GM23338 (cell line): ENCODE data around the gene ITPR2. TPM values are rescaled to one million over a fixed set of nuclear protein-coding genes. Genes with fewer than 3 reads are reported as not detected.

Source experiments
- ATAC-seq: fragments of 200-7000 bp; cut with Tn5 transposase; 3 replicates; pipeline ENCODE4 v1.9.1; 2020
- DNase-seq: peaks from one replicate; pipeline ENCODE4 v3.0.0-alpha.2; 2015; ENCODE audit warnings: low spot score
- H2AFZ ChIP-seq: fragments of 200-600 bp; sonication (generic); 2 replicates; pipeline ENCODE4 v1.8.0; 2016; ENCODE audit warnings: antibody characterized with exemption, mild to moderate bottlenecking, moderate library complexity
- H3F3A ChIP-seq: fragments of 200-600 bp; sonication (generic); replicated peaks from 2 replicates; pipeline ENCODE4 v1.8.0; 2017; ENCODE audit warnings: antibody characterized with exemption, mixed run types, low read depth
- H3K27ac ChIP-seq: fragments of 200-600 bp; sonication (generic); 2 replicates; pipeline ENCODE4 v1.6.1; 2016; ENCODE audit warnings: low read depth
- H3K27me3 ChIP-seq: fragments of 200-600 bp; sonication (generic); 2 replicates; pipeline ENCODE4 v1.8.0; 2016; ENCODE audit warnings: mild to moderate bottlenecking, mixed run types, moderate library complexity; ENCODE audit not compliant: insufficient read depth
- H3K36me3 ChIP-seq: fragments of 200-600 bp; sonication (generic); 2 replicates; pipeline ENCODE4 v1.8.0; 2016; ENCODE audit warnings: mild to moderate bottlenecking; ENCODE audit not compliant: insufficient read depth
- H3K4me1 ChIP-seq: fragments of 200-600 bp; sonication (generic); 2 replicates; pipeline ENCODE4 v1.8.0; 2016; ENCODE audit warnings: mild to moderate bottlenecking, moderate library complexity; ENCODE audit not compliant: insufficient read depth
- H3K4me2 ChIP-seq: fragments of 200-600 bp; sonication (generic); 2 replicates; pipeline ENCODE4 v1.7.1; 2017; ENCODE audit warnings: mixed run types
- H3K4me3 ChIP-seq: fragments of 200-600 bp; sonication (generic); 2 replicates; pipeline ENCODE4 v1.6.1; 2016; ENCODE audit warnings: mixed run types
- H3K79me2 ChIP-seq: fragments of 200-600 bp; sonication (generic); replicated peaks from 2 replicates; pipeline ENCODE4 v1.8.0; 2017; ENCODE audit warnings: mild to moderate bottlenecking; ENCODE audit not compliant: insufficient read depth
- H3K9me2 ChIP-seq: fragments of 200-600 bp; sonication (generic); 2 replicates; pipeline ENCODE4 v1.8.0; 2017; ENCODE audit not compliant: insufficient read depth
- H4K20me1 ChIP-seq: fragments of 200-600 bp; sonication (generic); replicated peaks from 2 replicates; pipeline ENCODE4 v1.8.0; 2017; ENCODE audit warnings: mild to moderate bottlenecking; ENCODE audit not compliant: insufficient read depth
- H3K27ac Mint-ChIP-seq: 2 replicates; pipeline ENCODE4 v1.8.0; 2020; ENCODE audit warnings: inconsistent platforms, mild to moderate bottlenecking, moderate library complexity, mixed read lengths
- H3K27me3 Mint-ChIP-seq: 3 replicates; pipeline ENCODE4 v1.8.0; 2022; ENCODE audit warnings: low read depth, mild to moderate bottlenecking, moderate library complexity, mixed read lengths, inconsistent platforms; ENCODE audit not compliant: insufficient read depth, poor library complexity
- H3K36me3 Mint-ChIP-seq: 3 replicates; pipeline ENCODE4 v1.8.0; 2021; ENCODE audit warnings: low read depth, mild to moderate bottlenecking, inconsistent platforms, moderate library complexity, mixed read lengths
- H3K4me1 Mint-ChIP-seq: 3 replicates; pipeline ENCODE4 v1.8.0; 2020; ENCODE audit warnings: mild to moderate bottlenecking, inconsistent platforms, mixed read lengths
- H3K4me3 Mint-ChIP-seq: 3 replicates; pipeline ENCODE4 v1.8.0; 2021; ENCODE audit warnings: moderate library complexity, mild to moderate bottlenecking, inconsistent platforms, mixed read lengths
- H3K9me3 Mint-ChIP-seq: 3 replicates; pipeline ENCODE4 v1.8.0; 2020; ENCODE audit warnings: moderate library complexity, mild to moderate bottlenecking, inconsistent platforms, mixed read lengths
- CREB1 ChIP-seq: fragments of 250-450 bp; sonication (Bioruptor Pico); IDR thresholded peaks from 2 replicates; pipeline ENCODE4 v1.5.0; 2020; ENCODE audit warnings: low read depth, mild to moderate bottlenecking, moderate library complexity
- EZH2 ChIP-seq: fragments of 200-600 bp; sonication (generic); IDR thresholded peaks from one replicate; pipeline ENCODE4 v1.8.0; 2017; ENCODE audit warnings: antibody characterized with exemption, mild to moderate bottlenecking, low read depth; ENCODE audit not compliant: unreplicated experiment
- EZH2phosphoT487 ChIP-seq: fragments of 200-600 bp; sonication (generic); IDR thresholded peaks from one replicate; pipeline ENCODE4 v1.8.1; 2018; ENCODE audit warnings: antibody characterized with exemption; ENCODE audit not compliant: unreplicated experiment
- JUNB ChIP-seq: IDR thresholded peaks from one replicate; pipeline ENCODE4 v1.6.1; 2016; ENCODE audit warnings: antibody characterized with exemption; ENCODE audit not compliant: unreplicated experiment
- NANOG ChIP-seq: IDR thresholded peaks from 2 replicates; pipeline ENCODE4 v1.6.1; 2016; ENCODE audit warnings: antibody characterized with exemption, borderline replicate concordance
- POLR2AphosphoS5 ChIP-seq: IDR thresholded peaks from 2 replicates; pipeline ENCODE4 v1.6.1; 2016; ENCODE audit warnings: antibody characterized with exemption, low read depth
- STAT1 ChIP-seq: IDR thresholded peaks from one replicate; pipeline ENCODE4 v1.6.1; 2016; ENCODE audit warnings: antibody characterized with exemption; ENCODE audit not compliant: unreplicated experiment
- ZNF114 ChIP-seq: fragments of 250-450 bp; sonication (Bioruptor Pico); IDR thresholded peaks from 2 replicates; pipeline ENCODE4 v1.5.0; 2020; ENCODE audit warnings: mild to moderate bottlenecking, moderate library complexity
- ZNF331 ChIP-seq: fragments of 250-450 bp; sonication (Bioruptor Pico); IDR thresholded peaks from 2 replicates; pipeline ENCODE4 v1.5.0; 2020; ENCODE audit warnings: low read depth, mild to moderate bottlenecking, moderate library complexity
- polyA plus RNA-seq: library from polyadenylated mRNA; unstranded; fragments of >200 nt; fragmentation: Nextera tagmentation; extraction: Ambion mirVana; gene quantifications from 2 replicates; pipeline ENCODE4 v1.2.1, GENCODE V29; 2016
- total RNA-seq: library from RNA; depleted of rRNA; stranded (reverse); fragments of >200 nt; shearing (Covaris generic); gene quantifications from 2 replicates; pipeline ENCODE4 v1.2.3, GENCODE V29; 2014
- TF ChIP-seq, protein P1 (sequence below): IDR thresholded peaks from one replicate; pipeline ENCODE4 v1.6.1; 2018; ENCODE audit warnings: antibody characterized with exemption; ENCODE audit not compliant: unreplicated experiment
- TF ChIP-seq, protein P2 (sequence below): IDR thresholded peaks from 2 replicates; pipeline ENCODE4 v1.6.1; 2016; ENCODE audit warnings: antibody characterized with exemption
- TF ChIP-seq, protein P3 (sequence below): fragments of 250-450 bp; sonication (Bioruptor Pico); IDR thresholded peaks from 2 replicates; pipeline ENCODE4 v1.5.0; 2020; ENCODE audit warnings: mild to moderate bottlenecking, moderate library complexity
- TF ChIP-seq, protein P4 (sequence below), 2 experiments: fragments of 200-600 bp in 1 of 2; sonication (generic) in 1 of 2; conservative IDR thresholded peaks; 2 replicates each; pipeline versions ENCODE4 v1.5.1 to v1.6.1; 2016 to 2017; ENCODE audit warnings: antibody characterized with exemption in 2 of 2, low read depth in 2 of 2, mild to moderate bottlenecking in 2 of 2, moderate library complexity in 1 of 2

Gene ITPR2
- total and polyA plus RNA-seq, 2 experiments from 2014 or later = 44.5 to 65.2 TPM

DNA sequence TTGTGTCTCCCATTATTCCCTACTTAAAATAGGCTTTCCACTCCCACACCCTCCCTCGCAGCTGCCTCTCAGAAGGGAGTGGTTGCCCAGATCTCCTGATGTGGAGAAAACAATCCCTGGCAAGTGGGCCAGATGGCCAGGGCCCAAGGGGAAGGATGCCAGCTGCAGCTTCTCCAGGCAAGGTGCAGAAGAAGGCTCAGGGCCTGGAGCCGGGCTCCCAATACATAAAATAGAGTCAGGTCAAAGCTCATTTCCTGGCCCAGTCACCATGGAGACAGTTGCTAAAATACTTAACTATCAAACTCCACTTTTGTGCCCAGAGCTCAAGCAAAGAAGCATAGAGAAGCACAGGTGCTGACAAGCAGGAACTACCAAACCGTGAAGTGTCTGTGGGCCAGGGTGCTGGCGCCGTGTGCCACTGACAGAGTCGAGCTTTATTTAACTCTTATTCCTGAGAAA, 45.7 kb upstream of the ITPR2 start:
- peak; percentile 12 for DNase-seq
- Histone ChIP-seq H3K27ac (no peak overlapping the region), H3K4me2 (no peak overlapping the region), H3K9me2 (no peaks in the 10 kb centered on the region), H3K4me3 (no peak overlapping the region), H4K20me1 (no peaks in the 10 kb centered on the region), H3F3A (no peaks in the 10 kb centered on the region), H3K79me2 (no peaks in the 10 kb centered on the region), H3K27me3 (no peaks in the 10 kb centered on the region), H3K36me3 (peaks cover under 1% of the 10 kb centered on the region; the same call in 1 of the 2 replicates), H2AFZ (0 out of 2 replicates have a peak overlapping the region, but pooled peaks have one; percentile 47), H3K4me1 (no peaks in the 10 kb centered on the region)
- ATAC-seq = no peak
- Mint-ChIP-seq H3K27me3 (peaks cover 2% of the 10 kb centered on the region), H3K9me3 (peaks cover 11% of the 10 kb centered on the region), H3K4me1 (no peaks in the 10 kb centered on the region; the same call in 2 of the 3 replicates), H3K36me3 (peaks cover 7% of the 10 kb centered on the region), H3K4me3 (no peak overlapping the region), H3K27ac (no peak overlapping the region)
- TF ChIP-seq, protein P1, sequence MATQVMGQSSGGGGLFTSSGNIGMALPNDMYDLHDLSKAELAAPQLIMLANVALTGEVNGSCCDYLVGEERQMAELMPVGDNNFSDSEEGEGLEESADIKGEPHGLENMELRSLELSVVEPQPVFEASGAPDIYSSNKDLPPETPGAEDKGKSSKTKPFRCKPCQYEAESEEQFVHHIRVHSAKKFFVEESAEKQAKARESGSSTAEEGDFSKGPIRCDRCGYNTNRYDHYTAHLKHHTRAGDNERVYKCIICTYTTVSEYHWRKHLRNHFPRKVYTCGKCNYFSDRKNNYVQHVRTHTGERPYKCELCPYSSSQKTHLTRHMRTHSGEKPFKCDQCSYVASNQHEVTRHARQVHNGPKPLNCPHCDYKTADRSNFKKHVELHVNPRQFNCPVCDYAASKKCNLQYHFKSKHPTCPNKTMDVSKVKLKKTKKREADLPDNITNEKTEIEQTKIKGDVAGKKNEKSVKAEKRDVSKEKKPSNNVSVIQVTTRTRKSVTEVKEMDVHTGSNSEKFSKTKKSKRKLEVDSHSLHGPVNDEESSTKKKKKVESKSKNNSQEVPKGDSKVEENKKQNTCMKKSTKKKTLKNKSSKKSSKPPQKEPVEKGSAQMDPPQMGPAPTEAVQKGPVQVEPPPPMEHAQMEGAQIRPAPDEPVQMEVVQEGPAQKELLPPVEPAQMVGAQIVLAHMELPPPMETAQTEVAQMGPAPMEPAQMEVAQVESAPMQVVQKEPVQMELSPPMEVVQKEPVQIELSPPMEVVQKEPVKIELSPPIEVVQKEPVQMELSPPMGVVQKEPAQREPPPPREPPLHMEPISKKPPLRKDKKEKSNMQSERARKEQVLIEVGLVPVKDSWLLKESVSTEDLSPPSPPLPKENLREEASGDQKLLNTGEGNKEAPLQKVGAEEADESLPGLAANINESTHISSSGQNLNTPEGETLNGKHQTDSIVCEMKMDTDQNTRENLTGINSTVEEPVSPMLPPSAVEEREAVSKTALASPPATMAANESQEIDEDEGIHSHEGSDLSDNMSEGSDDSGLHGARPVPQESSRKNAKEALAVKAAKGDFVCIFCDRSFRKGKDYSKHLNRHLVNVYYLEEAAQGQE = no peak
- TF ChIP-seq, protein P2, sequence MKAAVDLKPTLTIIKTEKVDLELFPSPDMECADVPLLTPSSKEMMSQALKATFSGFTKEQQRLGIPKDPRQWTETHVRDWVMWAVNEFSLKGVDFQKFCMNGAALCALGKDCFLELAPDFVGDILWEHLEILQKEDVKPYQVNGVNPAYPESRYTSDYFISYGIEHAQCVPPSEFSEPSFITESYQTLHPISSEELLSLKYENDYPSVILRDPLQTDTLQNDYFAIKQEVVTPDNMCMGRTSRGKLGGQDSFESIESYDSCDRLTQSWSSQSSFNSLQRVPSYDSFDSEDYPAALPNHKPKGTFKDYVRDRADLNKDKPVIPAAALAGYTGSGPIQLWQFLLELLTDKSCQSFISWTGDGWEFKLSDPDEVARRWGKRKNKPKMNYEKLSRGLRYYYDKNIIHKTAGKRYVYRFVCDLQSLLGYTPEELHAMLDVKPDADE = no peak
- no peak for TF ChIP-seq ZNF331
- TF ChIP-seq, protein P3, sequence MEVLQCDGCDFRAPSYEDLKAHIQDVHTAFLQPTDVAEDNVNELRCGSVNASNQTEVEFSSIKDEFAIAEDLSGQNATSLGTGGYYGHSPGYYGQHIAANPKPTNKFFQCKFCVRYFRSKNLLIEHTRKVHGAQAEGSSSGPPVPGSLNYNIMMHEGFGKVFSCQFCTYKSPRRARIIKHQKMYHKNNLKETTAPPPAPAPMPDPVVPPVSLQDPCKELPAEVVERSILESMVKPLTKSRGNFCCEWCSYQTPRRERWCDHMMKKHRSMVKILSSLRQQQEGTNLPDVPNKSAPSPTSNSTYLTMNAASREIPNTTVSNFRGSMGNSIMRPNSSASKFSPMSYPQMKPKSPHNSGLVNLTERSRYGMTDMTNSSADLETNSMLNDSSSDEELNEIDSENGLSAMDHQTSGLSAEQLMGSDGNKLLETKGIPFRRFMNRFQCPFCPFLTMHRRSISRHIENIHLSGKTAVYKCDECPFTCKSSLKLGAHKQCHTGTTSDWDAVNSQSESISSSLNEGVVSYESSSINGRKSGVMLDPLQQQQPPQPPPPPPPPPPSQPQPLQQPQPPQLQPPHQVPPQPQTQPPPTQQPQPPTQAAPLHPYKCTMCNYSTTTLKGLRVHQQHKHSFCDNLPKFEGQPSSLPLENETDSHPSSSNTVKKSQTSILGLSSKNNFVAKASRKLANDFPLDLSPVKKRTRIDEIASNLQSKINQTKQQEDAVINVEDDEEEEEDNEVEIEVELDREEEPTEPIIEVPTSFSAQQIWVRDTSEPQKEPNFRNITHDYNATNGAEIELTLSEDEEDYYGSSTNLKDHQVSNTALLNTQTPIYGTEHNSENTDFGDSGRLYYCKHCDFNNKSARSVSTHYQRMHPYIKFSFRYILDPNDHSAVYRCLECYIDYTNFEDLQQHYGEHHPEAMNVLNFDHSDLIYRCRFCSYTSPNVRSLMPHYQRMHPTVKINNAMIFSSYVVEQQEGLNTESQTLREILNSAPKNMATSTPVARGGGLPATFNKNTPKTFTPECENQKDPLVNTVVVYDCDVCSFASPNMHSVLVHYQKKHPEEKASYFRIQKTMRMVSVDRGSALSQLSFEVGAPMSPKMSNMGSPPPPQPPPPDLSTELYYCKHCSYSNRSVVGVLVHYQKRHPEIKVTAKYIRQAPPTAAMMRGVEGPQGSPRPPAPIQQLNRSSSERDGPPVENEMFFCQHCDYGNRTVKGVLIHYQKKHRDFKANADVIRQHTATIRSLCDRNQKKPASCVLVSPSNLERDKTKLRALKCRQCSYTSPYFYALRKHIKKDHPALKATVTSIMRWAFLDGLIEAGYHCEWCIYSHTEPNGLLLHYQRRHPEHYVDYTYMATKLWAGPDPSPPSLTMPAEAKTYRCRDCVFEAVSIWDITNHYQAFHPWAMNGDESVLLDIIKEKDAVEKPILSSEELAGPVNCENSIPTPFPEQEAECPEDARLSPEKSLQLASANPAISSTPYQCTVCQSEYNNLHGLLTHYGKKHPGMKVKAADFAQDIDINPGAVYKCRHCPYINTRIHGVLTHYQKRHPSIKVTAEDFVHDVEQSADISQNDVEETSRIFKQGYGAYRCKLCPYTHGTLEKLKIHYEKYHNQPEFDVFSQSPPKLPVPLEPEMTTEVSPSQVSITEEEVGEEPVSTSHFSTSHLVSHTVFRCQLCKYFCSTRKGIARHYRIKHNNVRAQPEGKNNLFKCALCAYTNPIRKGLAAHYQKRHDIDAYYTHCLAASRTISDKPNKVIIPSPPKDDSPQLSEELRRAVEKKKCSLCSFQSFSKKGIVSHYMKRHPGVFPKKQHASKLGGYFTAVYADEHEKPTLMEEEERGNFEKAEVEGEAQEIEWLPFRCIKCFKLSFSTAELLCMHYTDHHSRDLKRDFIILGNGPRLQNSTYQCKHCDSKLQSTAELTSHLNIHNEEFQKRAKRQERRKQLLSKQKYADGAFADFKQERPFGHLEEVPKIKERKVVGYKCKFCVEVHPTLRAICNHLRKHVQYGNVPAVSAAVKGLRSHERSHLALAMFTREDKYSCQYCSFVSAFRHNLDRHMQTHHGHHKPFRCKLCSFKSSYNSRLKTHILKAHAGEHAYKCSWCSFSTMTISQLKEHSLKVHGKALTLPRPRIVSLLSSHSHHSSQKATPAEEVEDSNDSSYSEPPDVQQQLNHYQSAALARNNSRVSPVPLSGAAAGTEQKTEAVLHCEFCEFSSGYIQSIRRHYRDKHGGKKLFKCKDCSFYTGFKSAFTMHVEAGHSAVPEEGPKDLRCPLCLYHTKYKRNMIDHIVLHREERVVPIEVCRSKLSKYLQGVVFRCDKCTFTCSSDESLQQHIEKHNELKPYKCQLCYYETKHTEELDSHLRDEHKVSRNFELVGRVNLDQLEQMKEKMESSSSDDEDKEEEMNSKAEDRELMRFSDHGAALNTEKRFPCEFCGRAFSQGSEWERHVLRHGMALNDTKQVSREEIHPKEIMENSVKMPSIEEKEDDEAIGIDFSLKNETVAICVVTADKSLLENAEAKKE = no peak
- no peak for TF ChIP-seq EZH2
- no peak for TF ChIP-seq STAT1
- TF ChIP-seq EZH2phosphoT487 = no peak
- TF ChIP-seq, protein P4, sequence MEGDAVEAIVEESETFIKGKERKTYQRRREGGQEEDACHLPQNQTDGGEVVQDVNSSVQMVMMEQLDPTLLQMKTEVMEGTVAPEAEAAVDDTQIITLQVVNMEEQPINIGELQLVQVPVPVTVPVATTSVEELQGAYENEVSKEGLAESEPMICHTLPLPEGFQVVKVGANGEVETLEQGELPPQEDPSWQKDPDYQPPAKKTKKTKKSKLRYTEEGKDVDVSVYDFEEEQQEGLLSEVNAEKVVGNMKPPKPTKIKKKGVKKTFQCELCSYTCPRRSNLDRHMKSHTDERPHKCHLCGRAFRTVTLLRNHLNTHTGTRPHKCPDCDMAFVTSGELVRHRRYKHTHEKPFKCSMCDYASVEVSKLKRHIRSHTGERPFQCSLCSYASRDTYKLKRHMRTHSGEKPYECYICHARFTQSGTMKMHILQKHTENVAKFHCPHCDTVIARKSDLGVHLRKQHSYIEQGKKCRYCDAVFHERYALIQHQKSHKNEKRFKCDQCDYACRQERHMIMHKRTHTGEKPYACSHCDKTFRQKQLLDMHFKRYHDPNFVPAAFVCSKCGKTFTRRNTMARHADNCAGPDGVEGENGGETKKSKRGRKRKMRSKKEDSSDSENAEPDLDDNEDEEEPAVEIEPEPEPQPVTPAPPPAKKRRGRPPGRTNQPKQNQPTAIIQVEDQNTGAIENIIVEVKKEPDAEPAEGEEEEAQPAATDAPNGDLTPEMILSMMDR (conservative IDR thresholded peaks at IDR 0.05; ENCODE audit: low read depth in 2 of 2) = no peak
- no peak for TF ChIP-seq ZNF114 (CRISPR knock-in tag)
- TF ChIP-seq POLR2AphosphoS5 = no peak
- TF ChIP-seq NANOG = no peak
- no peak for TF ChIP-seq JUNB
- TF ChIP-seq CREB1 = no peak
